Ishikawa (cell line): ENCODE data around the gene UAP1L1.

ENCODE experiments used
- CREB1 ChIP-seq: IDR thresholded peaks from 2 replicates; pipeline ENCODE4 v1.6.1; 2012; ENCODE audit warnings: low read depth
- EGR1 ChIP-seq: IDR thresholded peaks from 2 replicates; pipeline ENCODE4 v1.6.1; 2012
- EP300 ChIP-seq: IDR thresholded peaks from 2 replicates; pipeline ENCODE4 v1.6.1; 2012; ENCODE audit warnings: borderline replicate concordance
- FOXM1 ChIP-seq: IDR thresholded peaks from 2 replicates; pipeline ENCODE4 v1.6.1; 2012; ENCODE audit warnings: low read depth, borderline replicate concordance
- MAX ChIP-seq: IDR thresholded peaks from 2 replicates; pipeline ENCODE4 v1.6.1; 2012
- NFIC ChIP-seq: IDR thresholded peaks from 2 replicates; pipeline ENCODE4 v1.6.1; 2012
- RAD21 ChIP-seq: IDR thresholded peaks from 2 replicates; pipeline ENCODE4 v1.6.1; 2012; ENCODE audit warnings: low read depth
- REST ChIP-seq: IDR thresholded peaks from 2 replicates; pipeline ENCODE4 v1.6.1; 2012; ENCODE audit warnings: low read depth, mild to moderate bottlenecking
- TAF1 ChIP-seq: IDR thresholded peaks from 2 replicates; pipeline ENCODE4 v1.6.1; 2012; ENCODE audit warnings: low read depth, mild to moderate bottlenecking
- TCF12 ChIP-seq: IDR thresholded peaks from 2 replicates; pipeline ENCODE4 v1.6.1; 2012; ENCODE audit warnings: low read depth
- YY1 ChIP-seq: IDR thresholded peaks from 2 replicates; pipeline ENCODE4 v1.6.1; 2012; ENCODE audit warnings: low read depth
- ZBTB7A ChIP-seq: IDR thresholded peaks from 2 replicates; pipeline ENCODE4 v1.6.1; 2012; ENCODE audit warnings: low read depth

DNA sequence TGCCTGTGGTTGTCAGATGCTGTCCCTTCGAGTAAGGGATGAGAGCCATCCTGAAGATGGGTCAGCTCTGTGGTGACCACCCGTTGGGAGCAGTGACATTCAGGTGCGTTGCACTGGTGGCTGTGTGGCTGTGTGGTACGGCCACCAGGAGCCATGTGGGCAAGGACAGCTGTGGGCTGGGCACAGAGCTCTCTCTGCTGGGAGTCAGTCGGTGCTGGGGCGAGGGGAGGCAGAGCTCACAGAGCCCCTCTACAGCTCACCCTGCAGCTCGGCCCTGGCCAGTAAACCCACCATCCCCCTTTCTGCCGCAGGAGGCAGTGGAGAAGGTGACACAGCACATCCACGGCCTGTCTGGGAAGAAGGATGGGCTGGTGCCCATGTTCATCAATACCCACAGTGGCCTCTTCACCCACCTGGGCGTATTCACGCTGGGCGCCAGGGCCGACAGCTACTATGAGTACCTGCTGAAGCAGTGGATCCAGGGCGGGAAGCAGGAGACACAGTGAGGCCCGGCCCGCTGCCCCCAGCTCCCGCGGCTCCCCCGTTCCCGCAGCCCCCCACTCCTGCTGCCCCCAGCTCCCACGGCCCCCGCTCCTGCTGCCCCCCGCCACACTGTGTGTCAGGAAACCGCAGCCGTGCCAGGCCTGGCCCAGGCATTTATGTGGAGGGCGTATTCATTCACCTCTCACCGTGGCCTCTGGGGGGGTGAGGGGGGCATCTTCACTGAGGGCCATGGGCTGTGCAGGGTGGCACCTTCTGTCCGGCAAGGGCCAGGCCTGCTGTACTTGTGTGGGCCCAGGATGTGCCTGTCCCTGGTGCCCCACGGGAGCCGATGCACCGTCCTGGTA, 28.7 kb downstream of the UAP1L1 start:
- TF ChIP-seq CREB1 = no peak
- TF ChIP-seq REST = no peak
- no peak for TF ChIP-seq EP300
- no peak for TF ChIP-seq ZBTB7A
- no peak for TF ChIP-seq RAD21
- TF ChIP-seq YY1 = no peak
- TF ChIP-seq TAF1 = no peak
- no peak for TF ChIP-seq FOXM1
- no peak for TF ChIP-seq TCF12
- no peak for TF ChIP-seq MAX
- no peak for TF ChIP-seq NFIC
- TF ChIP-seq EGR1 = no peak
